Stimulated activated CD8-positive, alpha-beta memory T cell treated with anti-CD3 and anti-CD28 coated beads, Interleukin-4, amount 100 ng/mL, for 48 hours (primary cell): ENCODE data around the gene SCAF4.
"Not testable (repeated sequence)": the region's sequence is repeated elsewhere in the genome, so short reads cannot be mapped to it uniquely, and the experiment has no call there.

Experiments
- DNase-seq: peaks from one replicate; pipeline ENCODE4 v3.0.0-alpha.2; 2020

SCAF4 gene

GRCh38 chr21:31731857-31732596, at the start of gene SCAF4:
SCAF4 (minus strand) TSS chr21:31732118; CDS start chr21:31731692, 426 bp downstream.
- DNase-seq: peak; percentile 86

GRCh38 chr21:31780944-31781343, 49.0 kb upstream of the SCAF4 start:
- no peak for DNase-seq

- no peak for DNase-seq
Observed at GRCh38 chr21:31778546-31778945, 46.6 kb upstream of the SCAF4 start.

- no peak for DNase-seq
Observed at GRCh38 chr21:31777857-31778256, 45.9 kb upstream of the SCAF4 start.

- no peak for DNase-seq
Observed at GRCh38 chr21:31774031-31774430, 42.1 kb upstream of the SCAF4 start.

- no peak for DNase-seq
Observed at GRCh38 chr21:31772674-31773555, 41.0 kb upstream of the SCAF4 start.

GRCh38 chr21:31771685-31772084, 39.8 kb upstream of the SCAF4 start:
- DNase-seq: no peak

GRCh38 chr21:31768710-31769109, 36.8 kb upstream of the SCAF4 start:
- DNase-seq: no peak

- DNase-seq: no peak
Observed at GRCh38 chr21:31766899-31767298, 35.0 kb upstream of the SCAF4 start.

GRCh38 chr21:31765850-31766249, 33.9 kb upstream of the SCAF4 start:
- not testable (repeated sequence) for DNase-seq

- DNase-seq: no peak
Observed at GRCh38 chr21:31760931-31761330, 29.0 kb upstream of the SCAF4 start.

- DNase-seq: no peak
Observed at GRCh38 chr21:31756787-31757186, 24.9 kb upstream of the SCAF4 start.

GRCh38 chr21:31755027-31755426, 23.1 kb upstream of the SCAF4 start:
- DNase-seq: no peak

GRCh38 chr21:31754708-31754960, 22.7 kb upstream of the SCAF4 start:
- DNase-seq: no peak

GRCh38 chr21:31753949-31754707, 22.2 kb upstream of the SCAF4 start:
- DNase-seq: no peak

GRCh38 chr21:31752967-31753366, 21.0 kb upstream of the SCAF4 start:
- no peak for DNase-seq

- DNase-seq: no peak
Observed at GRCh38 chr21:31752352-31752751, 20.4 kb upstream of the SCAF4 start.

GRCh38 chr21:31750843-31751242, 18.9 kb upstream of the SCAF4 start:
- no peak for DNase-seq

- no peak for DNase-seq
Observed at GRCh38 chr21:31744182-31744800, 12.4 kb upstream of the SCAF4 start.

- DNase-seq: no peak
Observed at GRCh38 chr21:31743712-31744111, 11.8 kb upstream of the SCAF4 start.

- no peak for DNase-seq
Observed at GRCh38 chr21:31741116-31741515, 9.2 kb upstream of the SCAF4 start.

- DNase-seq: not testable (repeated sequence)
Observed at GRCh38 chr21:31737586-31738397, 5.9 kb upstream of the SCAF4 start.
